ENCODE data around the gene DNAJB13.

Gene DNAJB13

DNA sequence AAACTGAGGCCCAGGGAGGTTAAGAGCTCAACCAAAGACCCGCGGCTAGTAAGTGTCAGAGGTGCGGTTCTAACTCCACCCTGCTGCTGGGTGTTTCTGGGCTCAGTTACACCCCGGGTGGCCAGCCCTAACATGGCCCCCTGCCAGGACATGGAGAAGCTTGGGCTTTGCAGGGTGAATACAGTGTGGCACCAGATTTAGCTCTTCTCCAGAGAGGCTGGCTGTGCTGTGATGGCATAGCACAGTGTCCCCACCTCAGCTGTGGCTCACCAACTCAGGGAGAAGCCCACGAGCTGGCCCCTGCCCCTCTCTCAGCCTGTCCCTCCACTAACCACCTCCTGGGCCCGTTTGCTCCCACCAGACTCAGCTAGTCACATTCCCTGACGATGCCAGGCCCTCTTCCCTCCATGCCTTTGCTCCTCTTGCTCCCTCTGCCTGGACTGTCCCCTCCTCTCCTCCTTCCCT lies 51.0 kb downstream of the DNAJB13 start:
- DNase-seq = no peak

DNA sequence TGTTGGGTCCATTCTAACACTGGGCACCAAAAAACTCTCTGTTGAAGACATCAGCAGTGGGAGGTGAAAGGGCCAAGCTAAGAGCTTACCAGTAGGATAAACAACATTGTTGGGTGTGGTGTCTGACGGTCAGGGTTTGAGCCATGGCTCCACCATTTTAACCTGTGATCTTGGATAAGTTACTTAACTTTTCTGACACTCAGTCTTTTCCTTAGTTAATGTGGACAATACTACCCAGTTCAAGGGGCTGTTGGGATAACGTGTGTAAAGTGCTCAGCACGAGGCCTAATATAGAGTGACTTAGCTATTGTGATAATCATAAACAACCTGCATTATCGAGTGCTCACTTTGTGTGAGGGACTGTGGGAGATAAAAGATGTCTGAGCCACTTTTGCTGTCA lies 52.0 kb downstream of the DNAJB13 start:
- DNase-seq = no peak

DNA sequence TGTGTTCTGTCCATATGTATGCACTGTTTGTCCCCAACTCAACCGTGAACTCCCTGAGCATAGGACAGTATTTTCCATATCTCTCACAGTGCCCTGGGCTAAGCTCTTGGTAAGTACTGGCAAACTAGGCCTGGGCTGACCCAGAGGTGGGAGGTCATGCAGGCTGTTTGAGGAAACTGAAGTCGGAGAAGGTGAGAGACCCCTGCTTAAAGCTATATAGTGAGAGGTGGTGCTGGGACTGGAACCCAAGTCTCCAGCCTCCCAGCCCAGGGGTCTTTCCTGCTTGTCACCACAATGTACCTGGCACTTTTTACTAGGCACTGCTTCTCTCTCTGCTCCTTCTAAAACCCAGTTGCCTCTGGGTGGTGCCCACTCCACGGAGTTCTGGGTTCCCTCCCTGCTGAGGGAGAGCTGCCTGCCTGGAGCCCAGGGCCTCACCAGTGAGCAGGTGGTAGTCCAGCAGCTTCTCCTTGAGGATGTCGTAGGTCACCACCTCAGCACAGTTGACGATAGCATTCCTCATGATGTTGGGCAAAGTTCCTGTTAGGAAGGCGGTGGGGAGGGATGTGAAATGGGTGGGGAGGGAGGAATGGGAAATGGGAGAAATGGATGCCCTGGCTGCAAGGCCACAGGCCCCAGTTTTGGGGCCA lies 53.3 kb downstream of the DNAJB13 start:
- no peak for DNase-seq

DNA sequence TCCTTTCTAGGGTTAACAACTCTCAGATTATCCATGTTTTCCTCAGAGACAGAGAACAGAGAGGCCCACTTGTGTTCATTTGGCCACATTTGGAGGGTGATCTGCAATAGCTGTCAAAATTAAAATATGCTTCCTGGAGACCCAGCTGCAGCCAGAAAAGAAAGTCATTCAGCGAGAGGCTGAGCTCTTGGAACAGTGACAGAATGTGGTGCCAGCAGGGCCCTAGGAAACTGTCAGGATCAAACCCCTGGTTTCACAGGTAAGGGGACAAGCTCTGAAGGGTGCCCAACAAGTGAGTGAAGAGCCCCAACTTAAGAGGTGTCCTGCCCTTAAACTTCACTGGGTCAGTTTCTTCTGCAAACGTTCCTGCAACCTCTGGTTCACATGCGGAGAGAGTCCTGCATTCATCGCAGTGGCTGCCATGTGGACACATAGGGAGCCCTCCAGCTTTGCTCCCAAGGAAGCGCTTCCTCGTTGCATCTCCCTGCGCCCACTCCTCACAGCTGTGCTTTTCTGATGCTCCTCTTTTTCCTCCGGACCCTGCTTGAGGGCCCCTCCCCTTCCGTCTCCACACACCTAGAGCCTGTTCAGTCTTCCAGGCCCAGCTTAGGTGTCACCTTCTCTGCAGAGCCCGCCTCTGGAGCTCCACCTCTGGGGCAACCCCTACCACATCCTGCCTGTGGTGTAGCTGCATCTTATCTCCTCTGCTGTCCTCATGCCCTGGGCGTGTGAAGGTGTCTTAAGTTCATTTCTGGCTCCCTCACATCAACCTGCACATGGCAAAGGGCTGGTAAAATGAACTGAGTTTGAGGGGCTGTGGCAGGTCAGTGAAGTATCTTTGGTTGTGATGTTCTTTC lies 54.2 kb downstream of the DNAJB13 start:
- no peak for DNase-seq

DNA sequence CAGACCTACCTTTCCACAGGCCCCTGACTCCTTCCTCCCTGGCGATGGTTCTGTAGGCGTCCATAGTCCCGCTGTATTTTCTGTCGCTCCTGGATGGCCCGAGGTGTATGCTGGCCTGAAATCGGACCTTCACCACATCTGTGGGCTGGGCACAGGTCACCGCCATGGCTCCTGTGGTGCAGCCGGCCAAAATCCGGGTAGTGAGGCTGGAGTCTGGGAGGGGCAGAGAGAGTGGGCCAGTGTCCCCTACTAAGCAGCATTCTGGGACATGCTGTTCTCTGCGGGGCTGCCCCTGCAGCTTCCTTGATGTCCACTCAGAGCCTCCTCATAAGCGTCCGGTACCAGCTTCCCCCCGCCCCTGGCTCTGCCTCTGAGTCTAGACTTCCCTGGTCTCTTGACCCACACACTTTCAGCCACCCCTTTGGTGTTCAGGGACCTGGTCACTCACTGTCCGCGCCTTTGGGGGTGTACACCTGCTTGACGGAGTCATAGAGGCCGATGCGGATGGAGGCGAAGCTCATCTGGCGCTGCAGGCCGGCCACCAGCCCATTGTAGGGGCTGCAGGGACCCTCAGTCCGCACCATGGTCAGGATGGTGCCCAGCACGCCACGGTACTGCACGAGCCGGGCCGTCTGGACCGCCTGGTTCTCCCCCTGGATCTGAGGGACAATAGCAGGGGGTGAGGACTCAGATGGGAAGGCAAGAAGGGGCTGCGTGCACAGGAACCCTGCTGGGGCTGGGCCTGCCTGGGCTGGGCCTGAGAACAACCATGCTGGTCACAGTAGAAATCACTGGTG lies 55.1 kb downstream of the DNAJB13 start:
- DNase-seq = no peak

DNA sequence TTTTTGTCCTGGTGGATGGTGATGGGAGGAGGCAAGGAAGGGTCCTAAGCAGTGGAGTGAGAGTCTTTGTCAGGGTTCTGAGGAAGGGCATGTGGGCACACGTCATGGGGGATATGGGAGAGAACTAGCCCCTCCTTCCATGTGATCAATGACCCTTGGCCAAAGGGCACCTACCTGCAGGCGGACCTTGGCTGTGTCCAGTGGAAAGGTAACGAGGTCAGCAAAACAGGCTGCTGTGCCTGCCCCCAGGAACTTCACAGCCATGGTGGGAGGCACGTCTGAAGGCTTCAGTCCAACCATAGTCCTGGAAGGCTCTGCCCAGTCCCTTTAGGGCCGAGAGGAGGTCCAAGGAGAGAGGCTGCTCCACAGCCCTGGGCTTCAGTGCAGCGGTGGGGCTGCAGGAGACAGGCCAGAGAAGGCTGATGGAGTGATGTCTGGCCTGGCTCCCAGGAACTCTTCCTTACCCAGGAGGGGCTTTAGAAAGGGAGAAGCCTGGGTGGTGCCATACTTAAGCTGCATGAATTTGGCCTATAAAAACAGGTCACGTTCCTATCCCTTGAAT lies 56.0 kb downstream of the DNAJB13 start:
- DNase-seq = no peak

DNA sequence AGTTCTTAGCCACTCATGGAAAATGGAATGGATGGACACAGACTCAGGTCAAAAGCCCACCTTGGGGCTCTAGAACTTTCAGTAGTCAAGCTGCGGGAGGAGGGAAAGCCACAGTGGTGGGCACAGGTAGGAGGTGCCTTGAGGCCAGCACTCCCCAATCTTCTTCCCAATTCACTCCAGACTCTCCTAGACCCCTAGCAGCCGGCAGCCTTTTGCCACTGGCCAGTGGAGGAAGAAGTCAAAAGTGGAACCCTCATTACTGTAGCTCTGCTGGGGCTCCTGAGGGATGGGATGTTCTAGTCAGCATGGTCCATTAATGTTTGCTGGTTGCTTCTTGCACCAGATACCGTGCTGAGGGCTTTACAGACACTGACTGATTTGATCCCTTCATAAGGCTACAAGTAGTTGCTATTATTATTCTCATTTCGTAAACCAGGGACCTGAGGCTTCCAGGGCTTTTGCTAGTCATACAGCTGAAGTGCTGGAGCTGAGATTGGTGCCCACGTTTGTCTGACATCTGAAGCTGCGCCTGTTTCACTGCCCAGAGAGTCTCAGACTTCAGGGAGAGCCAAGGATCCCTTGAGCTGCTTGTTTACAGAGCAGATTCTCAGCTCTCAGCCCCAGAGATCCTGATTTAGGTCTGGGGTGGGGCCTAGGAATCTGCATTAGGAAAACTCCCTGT lies 57.0 kb downstream of the DNAJB13 start:
- no peak for DNase-seq

DNA sequence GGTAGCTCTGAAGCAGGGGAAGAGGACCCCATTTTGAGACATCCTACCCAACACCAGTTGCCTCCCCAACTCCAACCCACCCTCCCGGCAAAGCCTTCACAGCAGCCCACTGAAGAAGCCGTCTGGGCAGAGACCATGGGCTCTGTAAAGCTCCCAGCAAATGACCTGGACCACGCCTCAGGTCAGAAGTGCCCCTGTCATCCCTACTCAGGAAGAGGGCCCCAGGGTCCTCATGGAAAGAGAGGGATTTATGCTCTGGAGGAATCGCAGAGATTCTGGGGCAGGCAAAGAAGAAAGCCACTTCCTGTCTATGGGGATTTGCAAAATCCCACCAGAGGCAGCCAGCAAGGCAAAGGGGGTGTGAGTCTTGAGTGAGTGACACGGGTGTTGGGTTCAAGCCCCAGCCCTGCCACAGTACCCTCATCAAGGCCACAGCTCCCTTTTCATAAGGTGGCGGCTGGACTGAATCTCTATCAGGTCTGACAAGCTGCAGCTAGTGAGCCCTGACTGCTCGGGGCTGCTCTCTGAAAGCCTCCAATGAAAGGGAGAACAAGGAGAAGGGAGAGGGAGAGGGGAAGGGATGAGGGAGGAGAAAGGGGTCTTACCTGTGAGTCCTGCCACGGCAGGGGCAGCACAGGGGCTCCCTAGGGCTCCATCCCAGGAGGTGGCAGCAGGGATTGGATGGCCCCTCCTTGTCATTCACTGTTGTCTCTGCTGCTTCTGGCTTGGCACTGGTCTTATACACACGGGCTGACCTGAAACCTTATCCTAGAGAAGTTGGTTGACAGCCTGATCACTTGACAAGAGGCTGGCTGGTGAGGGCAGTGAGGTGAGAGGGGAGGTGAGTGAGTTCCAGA lies 57.8 kb downstream of the DNAJB13 start, which contains the start of gene UCP3:
UCP3 (minus strand) TSS at position 713 of the 857 bp plus-strand sequence. CDS start 2,043 bp downstream, outside the sequence.
- no peak for DNase-seq

DNA sequence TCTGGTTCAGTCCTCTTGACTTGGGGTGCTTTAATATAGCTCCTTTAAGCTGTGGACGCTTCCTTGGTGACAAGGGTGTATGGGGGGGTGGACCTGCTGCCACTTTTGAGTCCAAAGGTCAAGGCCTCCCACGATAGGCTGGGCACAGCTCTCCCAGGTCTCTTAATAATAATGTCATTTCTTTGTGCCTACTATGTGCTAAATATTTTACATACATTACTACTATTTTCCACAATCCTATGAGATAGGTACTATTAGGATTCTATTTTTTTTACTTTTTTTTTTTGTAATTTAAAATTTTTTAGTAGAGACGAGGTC lies 58.4 kb downstream of the DNAJB13 start:
- DNase-seq = no peak

DNA sequence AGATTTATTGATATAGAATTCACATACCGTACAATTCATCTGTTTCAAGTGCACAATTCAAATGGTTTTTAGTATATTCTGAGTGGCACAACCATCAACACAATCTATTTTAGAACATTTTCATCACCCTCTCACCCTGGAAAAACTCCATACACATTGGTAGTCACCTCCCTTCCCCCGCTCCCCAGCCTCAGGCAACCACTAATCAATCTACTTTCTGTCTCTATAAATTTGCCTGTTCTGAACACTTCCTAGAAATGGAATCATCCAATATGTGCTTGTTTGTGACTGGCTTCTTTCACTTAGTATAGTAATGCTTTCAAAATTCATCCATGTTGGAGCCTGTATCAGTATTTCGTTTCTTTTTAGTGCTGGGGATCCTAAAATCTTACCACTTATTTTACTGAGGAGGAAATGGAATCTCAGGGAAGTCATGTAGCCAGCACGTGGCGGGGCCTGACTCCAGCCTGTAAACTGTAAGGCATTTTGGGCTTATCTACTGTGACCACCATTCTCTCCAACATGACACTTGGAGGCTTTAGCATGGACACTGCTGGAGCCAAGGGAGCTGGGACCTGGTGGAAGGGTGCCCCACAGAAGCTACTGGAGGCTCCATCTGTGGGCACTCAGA lies 59.0 kb downstream of the DNAJB13 start:
- no peak for DNase-seq

DNA sequence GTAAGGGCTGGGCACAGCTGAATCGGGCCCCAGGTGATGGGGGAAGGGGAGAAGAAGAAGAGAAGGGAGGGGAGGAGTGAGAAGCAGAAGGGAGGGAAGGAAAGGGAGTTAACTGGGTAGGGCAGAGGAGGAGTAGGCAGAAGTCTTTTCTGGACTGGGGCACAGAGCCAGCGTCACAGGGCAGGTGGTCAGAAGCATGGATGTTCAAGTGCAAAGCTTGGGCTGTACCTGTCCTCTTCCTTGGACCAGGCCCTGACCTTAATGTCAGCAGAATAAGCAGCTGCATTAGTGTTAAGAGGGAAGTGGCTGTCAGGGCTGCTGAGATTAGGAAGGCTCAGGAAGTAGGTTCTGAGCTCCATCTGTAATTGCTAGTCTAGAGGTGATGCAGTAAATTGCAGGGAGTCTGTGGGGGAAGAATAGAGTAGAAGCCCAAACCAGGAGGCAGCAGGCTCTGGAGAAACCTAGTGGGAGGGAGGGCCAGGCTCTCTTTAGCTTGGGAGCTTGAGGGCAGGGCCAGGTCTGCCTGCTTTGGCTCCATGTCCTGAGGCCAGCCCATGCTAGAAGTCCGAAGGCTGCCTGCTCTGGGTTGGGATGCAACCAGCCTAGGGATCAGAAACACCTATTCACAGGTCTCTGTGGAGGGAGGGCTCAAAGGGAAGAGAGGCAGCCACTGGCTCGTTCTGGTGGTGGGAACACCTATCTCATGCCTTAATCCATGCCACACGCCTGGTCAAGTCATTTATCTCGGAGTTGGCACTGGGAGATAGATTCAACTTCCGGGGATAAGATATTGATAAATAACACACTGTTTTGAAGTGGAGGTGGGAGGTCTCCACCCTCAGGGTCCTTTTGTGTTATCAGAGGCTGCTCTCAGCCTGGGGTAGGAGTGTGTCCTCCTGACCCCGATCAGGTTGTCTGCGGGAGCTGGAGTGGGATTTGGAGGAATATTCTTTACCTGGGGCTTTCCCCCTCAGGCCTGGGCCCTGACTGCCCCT lies 59.8 kb downstream of the DNAJB13 start:
- DNase-seq = no peak

DNA sequence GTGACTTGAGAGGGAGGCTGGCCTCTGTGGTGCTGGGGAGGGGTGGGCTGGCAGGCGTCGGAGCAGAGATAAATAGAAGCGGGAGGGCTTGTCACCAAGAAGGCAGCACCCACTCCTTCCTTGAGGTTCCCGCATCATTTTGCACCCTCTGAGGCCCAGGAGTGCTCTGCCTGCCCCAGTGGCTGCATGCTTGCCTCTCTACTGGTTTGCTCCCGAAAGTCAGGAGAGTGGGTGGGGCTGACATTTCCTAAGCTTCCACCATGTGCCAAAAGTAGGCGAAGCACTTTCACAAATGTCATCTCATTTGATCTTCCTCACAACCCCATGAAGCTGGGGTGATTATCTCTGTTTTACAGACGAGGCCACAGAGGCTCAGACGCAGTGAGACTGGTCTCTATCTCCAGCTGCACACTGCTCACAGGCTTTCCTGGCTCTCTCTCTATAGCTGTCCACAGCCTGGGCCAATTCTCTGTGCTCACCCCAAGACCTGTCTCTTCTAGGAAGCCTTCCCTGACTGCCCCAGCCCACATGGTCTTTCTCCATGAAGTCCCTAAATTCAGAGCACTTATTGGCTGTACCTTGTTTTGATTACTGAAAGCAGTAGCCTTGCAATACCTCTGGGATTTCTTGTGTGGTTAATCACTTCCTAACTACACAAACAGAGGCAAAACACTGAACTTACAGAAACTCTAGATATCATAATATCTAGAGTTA lies 60.7 kb downstream of the DNAJB13 start:
- no peak for DNase-seq

DNA sequence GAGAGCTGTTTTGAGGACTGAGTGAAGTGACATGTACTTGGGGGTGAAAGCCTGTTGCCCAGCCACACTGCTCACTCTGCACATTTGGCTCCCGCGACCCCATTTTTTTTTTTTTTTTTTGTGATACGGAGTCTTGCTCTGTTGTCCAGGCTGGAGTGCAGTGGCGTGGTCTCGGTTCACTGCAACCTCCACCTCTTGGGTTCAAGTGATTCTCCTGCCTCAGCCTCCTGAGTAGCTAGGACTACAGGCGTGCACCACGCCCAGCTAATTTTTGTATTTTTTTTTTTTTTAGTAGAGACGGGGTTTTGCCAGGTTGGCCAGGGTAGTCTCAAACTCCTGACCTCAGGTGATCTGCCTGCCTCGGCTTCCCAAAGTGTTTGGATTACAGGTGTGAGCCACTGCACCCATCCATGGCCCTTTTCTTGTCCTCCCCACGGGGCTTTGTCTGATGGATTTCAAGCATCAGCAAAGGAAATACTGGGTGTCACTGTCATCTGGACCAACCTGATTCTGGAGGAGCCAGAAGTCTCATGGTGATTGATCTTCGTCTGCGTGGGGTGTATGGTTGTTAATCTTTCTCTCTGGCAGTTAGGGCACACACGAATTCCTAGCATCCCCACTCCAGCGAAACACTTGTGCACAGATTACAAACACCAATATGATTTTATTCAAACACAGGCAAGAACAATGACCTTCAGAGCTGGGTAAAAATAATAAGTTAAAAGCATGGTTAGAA lies 61.4 kb downstream of the DNAJB13 start:
- no peak for DNase-seq

DNA sequence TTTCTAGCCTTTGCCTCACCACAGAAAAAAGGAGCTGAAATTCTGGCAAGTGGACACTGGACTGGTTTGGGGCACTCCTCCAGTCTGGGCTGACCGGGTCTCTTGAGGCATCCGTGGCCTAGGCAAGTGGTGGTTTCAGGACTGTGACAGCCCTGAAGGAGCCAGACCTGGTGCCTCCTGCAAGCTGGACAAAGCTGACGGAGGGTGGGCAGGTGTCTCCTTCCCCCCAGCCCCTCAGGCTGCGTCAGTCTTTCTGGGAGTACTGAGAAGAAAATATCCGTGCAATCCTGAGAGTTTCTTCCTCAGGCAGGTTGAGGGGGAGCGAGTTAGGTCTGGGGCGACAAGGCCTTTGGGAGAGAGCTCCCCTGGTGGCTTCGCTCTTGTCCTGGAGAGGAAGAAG lies 62.3 kb downstream of the DNAJB13 start:
- DNase-seq = no peak

DNA sequence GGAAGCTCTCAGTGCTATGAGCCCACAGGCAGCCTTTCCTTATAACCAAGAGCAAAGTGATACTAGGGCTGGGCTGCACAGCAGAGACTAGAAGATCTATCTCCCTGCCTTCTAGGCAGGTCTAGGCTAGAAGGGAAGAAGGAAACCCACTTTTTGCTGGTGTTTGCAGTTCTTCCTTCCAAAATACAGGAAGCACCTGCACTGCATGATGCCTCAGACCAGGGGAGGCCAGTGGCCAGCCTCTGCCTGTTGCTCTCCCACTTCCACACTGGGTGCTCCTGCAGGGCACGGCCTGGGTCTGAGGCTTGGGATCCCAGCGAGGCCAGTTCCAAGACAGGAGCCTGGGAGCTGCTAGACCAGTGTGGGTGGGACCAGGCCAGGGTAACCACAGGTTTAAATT lies 64.1 kb downstream of the DNAJB13 start:
- no peak for DNase-seq

DNA sequence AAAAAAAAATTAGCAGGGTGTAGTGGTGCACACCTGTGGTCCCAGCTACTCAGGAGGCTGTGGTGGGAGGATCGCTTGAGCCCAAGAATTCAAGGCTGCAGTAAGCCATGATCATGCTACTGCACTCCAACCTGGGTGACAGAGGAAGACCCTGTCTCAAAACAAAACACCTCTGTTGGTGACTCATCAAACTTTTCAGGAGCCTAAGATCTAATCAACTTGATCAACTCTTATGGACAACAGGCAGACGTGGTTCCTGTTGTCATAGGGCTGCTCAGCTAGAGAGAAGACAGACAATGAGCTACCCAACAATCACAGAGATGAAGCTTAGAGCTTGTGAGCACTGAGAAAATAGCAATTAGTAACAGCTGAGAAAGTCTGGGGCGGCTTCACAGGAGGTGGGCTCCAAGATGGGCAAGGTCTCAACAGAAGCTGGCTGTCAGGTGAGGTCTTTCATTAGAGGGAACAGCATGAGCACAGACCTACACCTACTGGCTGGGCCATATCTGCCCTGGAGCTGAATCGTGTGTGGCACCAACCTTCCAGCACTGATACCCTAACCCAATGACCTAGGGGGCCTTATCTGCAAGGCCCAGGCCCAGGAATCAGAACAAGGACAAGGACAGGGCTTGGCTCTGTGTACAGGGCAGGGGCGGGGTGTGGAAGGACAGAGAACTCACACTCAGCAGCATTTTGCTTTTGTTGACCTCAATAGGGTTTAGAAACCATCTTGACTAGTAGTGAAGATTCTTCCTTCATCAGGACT lies 65.3 kb downstream of the DNAJB13 start:
- no peak for DNase-seq

DNA sequence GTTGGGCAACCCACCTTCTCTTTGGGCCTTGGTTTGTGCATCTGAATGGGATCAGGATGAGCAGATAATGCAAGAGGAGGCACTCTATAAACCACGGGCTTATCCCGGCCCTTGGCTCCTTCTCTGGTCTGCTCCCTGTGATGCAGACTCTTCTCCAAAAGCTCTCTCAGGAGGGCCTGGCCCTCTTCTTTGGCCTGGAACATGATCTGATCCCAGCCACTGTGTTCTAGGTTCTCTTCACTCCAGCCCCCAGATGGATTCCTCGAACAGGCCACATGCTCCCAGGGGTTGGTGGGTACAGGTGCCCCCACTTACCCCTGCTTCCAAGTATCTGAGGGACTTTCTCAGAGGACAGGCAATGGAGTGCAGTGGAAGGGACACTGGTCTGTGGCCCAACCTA lies 66.8 kb downstream of the DNAJB13 start:
- DNase-seq = no peak
